K562 (cell line): Measurements from ENCODE around the gene CCR2. TPM values are rescaled to one million over a fixed set of nuclear protein-coding genes. Genes with fewer than 3 reads are reported as not detected.
A peak's percentile ranks its signal among the peaks of the same experiment; 100 is the strongest.

ENCODE experiments used
- ATAC-seq: fragments of 200-7000 bp; cut with Tn5 transposase; 3 replicates; pipeline ENCODE4 v1.9.1; 2020; ENCODE audit warnings: moderate library complexity
- BruUV-seq: library from RNA; stranded (reverse); fragments of 400-500 nt; replicated peaks from 2 replicates; lab custom pipeline; 2021; lab: Mats Ljungman, UMichigan
- CTCF ChIA-PET: fragments of 300-600 bp; formaldehyde crosslinking; extraction: SDS; loops from one replicate; lab custom pipeline; 2021; ENCODE audit warnings: low intra/inter-chr PET ratio; lab: Yijun Ruan, JAX
- POLR2A ChIA-PET: fragments of 300-600, 350-650 bp; sonication (Branson Sonifier 250); formaldehyde crosslinking; extraction: SDS; loops from one replicate; lab custom pipeline; 2021; ENCODE audit warnings: antibody characterized with exemption, inconsistent platforms; lab: Yijun Ruan, JAX
- DNase-seq, 4 experiments: peaks; one replicate each; pipeline versions ENCODE4 v3.0.0 to v3.0.0-alpha.2; 2011 to 2018; ENCODE audit warnings: low spot score in 3 of 4, mixed read lengths in 3 of 4; ENCODE audit errors: extremely low read depth in 1 of 4
- FAIRE-seq: peaks from 2 replicates; lab custom pipeline; 2011; peaks lifted over from hg19 to GRCh38; lab: Jason Lieb, UNC
- H2AFZ ChIP-seq: 2 replicates; pipeline ENCODE4 v1.6.0; 2011; ENCODE audit warnings: low read depth, low read length, control low read depth, inconsistent platforms
- H3K27ac ChIP-seq: fragments of 200-600 bp; 3 replicates; pipeline ENCODE4 v1.8.0; 2011; ENCODE audit warnings: low read depth, mild to moderate bottlenecking, control low read depth, inconsistent platforms, low read length, moderate library complexity, mixed read lengths; ENCODE audit errors: extremely low read depth
- H3K27me3 ChIP-seq, 2 experiments: fragments of 300-600 bp in 1 of 2; 2 replicates in 1 of 2; 3 replicates in 1 of 2; pipeline versions ENCODE4 v1.6.0 to v1.8.0; 2011; ENCODE audit warnings: inconsistent platforms in 2 of 2, low read length in 2 of 2, mild to moderate bottlenecking in 1 of 2, mixed read lengths in 1 of 2, moderate library complexity in 1 of 2; ENCODE audit not compliant: control insufficient read depth in 2 of 2, insufficient read depth in 2 of 2
- H3K36me3 ChIP-seq: fragments of 300-600 bp; 3 replicates; pipeline ENCODE4 v1.8.0; 2011; ENCODE audit warnings: mild to moderate bottlenecking, low read length, inconsistent platforms; ENCODE audit not compliant: control insufficient read depth, insufficient read depth
- H3K4me1 ChIP-seq, 2 experiments: fragments of 200-600 bp in 1 of 2; replicated peaks in 1 of 2; 2 replicates in 1 of 2; 3 replicates in 1 of 2; pipeline versions ENCODE4 v1.5.1 to v1.8.0; 2011; ENCODE audit warnings: inconsistent platforms in 2 of 2, low read length in 2 of 2, mild to moderate bottlenecking in 1 of 2, mixed read lengths in 1 of 2, moderate library complexity in 1 of 2; ENCODE audit not compliant: control insufficient read depth in 2 of 2, insufficient read depth in 2 of 2
- H3K4me2 ChIP-seq: 2 replicates; pipeline ENCODE4 v1.6.1; 2011; ENCODE audit warnings: low read length, control low read depth, inconsistent platforms, mixed read lengths; ENCODE audit not compliant: insufficient read depth
- H3K4me3 ChIP-seq: fragments of 200-600 bp; sonication (generic), shearing (Covaris generic); 2 replicates; pipeline ENCODE4 v1.5.1; 2016; ENCODE audit warnings: control low read depth, inconsistent platforms
- H3K79me2 ChIP-seq: fragments of 200-600 bp; 3 replicates; pipeline ENCODE4 v1.8.0; 2011; ENCODE audit warnings: low read length, inconsistent platforms; ENCODE audit not compliant: control insufficient read depth, insufficient read depth
- H3K9ac ChIP-seq, 2 experiments: 2 replicates each; pipeline versions ENCODE4 v1.6.0 to v1.6.1; 2011; ENCODE audit warnings: low read depth in 2 of 2, low read length in 2 of 2, control low read depth in 1 of 2, inconsistent platforms in 1 of 2, mild to moderate bottlenecking in 1 of 2, mixed read lengths in 1 of 2; ENCODE audit not compliant: insufficient read depth in 1 of 2
- H3K9me1 ChIP-seq: one replicate; pipeline ENCODE4 v1.6.0; 2011; ENCODE audit warnings: inconsistent platforms, mild to moderate bottlenecking, low read length, moderate library complexity; ENCODE audit not compliant: control insufficient read depth, insufficient read depth
- H3K9me3 ChIP-seq: replicated peaks from 2 replicates; pipeline ENCODE4 v1.5.1; 2011; ENCODE audit warnings: low read depth, low read length, inconsistent platforms; ENCODE audit not compliant: control insufficient read depth, insufficient read depth
- H4K20me1 ChIP-seq: replicated peaks from 2 replicates; pipeline ENCODE4 v1.6.1; 2011; ENCODE audit warnings: low read length, inconsistent platforms, mixed read lengths; ENCODE audit not compliant: control insufficient read depth, insufficient read depth
- BACH1 ChIP-seq: fragments of 200-800 bp; sonication (Bioruptor generic); IDR thresholded peaks from 2 replicates; pipeline ENCODE4 v1.6.1; 2016; ENCODE audit warnings: missing genetic modification characterization, missing compliant biosample characterization
- CBFB ChIP-seq: sonication (generic); formaldehyde crosslinking; IDR thresholded peaks from 2 replicates; pipeline ENCODE4 v1.4.0; 2020; ENCODE audit warnings: mild to moderate bottlenecking, missing genetic modification reagents
- KDM1A ChIP-seq, 2 experiments: fragments of 450-650 bp; IDR thresholded peaks; 2 replicates each; pipeline ENCODE4 v1.6.1; 2016; ENCODE audit warnings: mild to moderate bottlenecking in 2 of 2
- MBD1 ChIP-seq: fragments of 250-450 bp; sonication (Bioruptor Pico); IDR thresholded peaks from 2 replicates; pipeline ENCODE4 v1.8.0; 2022; ENCODE audit warnings: inconsistent platforms
- MBD2 ChIP-seq: sonication (generic); IDR thresholded peaks from 2 replicates; pipeline ENCODE4 v1.6.1; 2016; ENCODE audit warnings: low read depth, borderline replicate concordance
- MIER1 ChIP-seq: fragments of 450-650 bp; IDR thresholded peaks from 2 replicates; pipeline ENCODE4 v1.6.1; 2016; ENCODE audit warnings: antibody characterized with exemption, mild to moderate bottlenecking, low read depth
- NCOA4 ChIP-seq: fragments of 450-650 bp; IDR thresholded peaks from 2 replicates; pipeline ENCODE4 v1.6.1; 2018; ENCODE audit warnings: mild to moderate bottlenecking; ENCODE audit not compliant: partially characterized antibody
- NONO ChIP-seq, 2 experiments: fragments of 200-400 bp in 1 of 2; fragments of 450-650 bp in 1 of 2; formaldehyde crosslinking in 1 of 2; IDR thresholded peaks; 2 replicates each; pipeline ENCODE4 v1.6.1; 2017; ENCODE audit warnings: low read depth in 2 of 2, mild to moderate bottlenecking in 2 of 2, moderate library complexity in 2 of 2, low read length in 1 of 2
- PREB ChIP-seq: sonication (generic); formaldehyde crosslinking; IDR thresholded peaks from 2 replicates; pipeline ENCODE4 v1.8.1; 2023; ENCODE audit warnings: mild to moderate bottlenecking, missing genetic modification reagents
- RB1 ChIP-seq: fragments of 450-650 bp; IDR thresholded peaks from 2 replicates; pipeline ENCODE4 v1.6.1; 2017; ENCODE audit warnings: low read depth, mild to moderate bottlenecking
- RFX7 ChIP-seq: fragments of 250-450 bp; sonication (Bioruptor Pico); IDR thresholded peaks from 2 replicates; pipeline ENCODE4 v1.5.1; 2021; ENCODE audit warnings: mild to moderate bottlenecking
- TCF7 ChIP-seq: sonication (generic); IDR thresholded peaks from 2 replicates; pipeline ENCODE4 v1.6.1; 2016; ENCODE audit warnings: antibody characterized with exemption, borderline replicate concordance
- ZBTB49 ChIP-seq: sonication (generic); formaldehyde crosslinking; IDR thresholded peaks from 2 replicates; pipeline ENCODE4 v1.8.0; 2022; ENCODE audit warnings: missing genetic modification reagents, mild to moderate bottlenecking, borderline replicate concordance
- ZFPM2 ChIP-seq: fragments of 250-450 bp; sonication (Bioruptor Pico); IDR thresholded peaks from 2 replicates; pipeline ENCODE4 v1.5.1; 2022; ENCODE audit warnings: mild to moderate bottlenecking
- ZNF140 ChIP-seq: fragments of 250-450 bp; sonication (Bioruptor Pico); IDR thresholded peaks from 2 replicates; pipeline ENCODE4 v1.8.0; 2021; ENCODE audit warnings: moderate library complexity, mild to moderate bottlenecking, inconsistent platforms
- ZNF184 ChIP-seq: sonication (generic); formaldehyde crosslinking; IDR thresholded peaks from 2 replicates; pipeline ENCODE4 v1.5.0; 2020; ENCODE audit warnings: missing genetic modification reagents
- ZNF77 ChIP-seq: fragments of 250-450 bp; sonication (Bioruptor Pico); IDR thresholded peaks from 2 replicates; pipeline ENCODE4 v1.5.0; 2020
- WGBS: fragments of 100-300 bp; shearing (Covaris generic); methylation state at CpG from one replicate; pipeline ENCODE4 v1.1.6; 2016; ENCODE audit warnings: low coverage, mixed read lengths; ENCODE audit not compliant: insufficient coverage; ENCODE audit errors: missing lambda C conversion rate; 5-methylcytosine and 5-hydroxymethylcytosine counted together
- in situ Hi-C: fragments of 300-500 bp; cut with MboI; formaldehyde crosslinking; loops from 4 replicates; pipeline ENCODE4 v1.15.0; 2018; ENCODE audit warnings: inconsistent platforms, mixed read lengths
- intact Hi-C: fragments of 100-400 bp; cut with micrococcal nuclease; formaldehyde crosslinking; loops from 2 replicates; pipeline ENCODE4 v1.14.2; 2022
- polyA plus RNA-seq, 8 experiments: library from polyadenylated mRNA; depleted of rRNA in 4 of 8; stranded (reverse) in 5 of 8; unstranded in 3 of 8; fragments of >200 nt; fragmentation: Nextera tagmentation in 2 of 8; fragmentation: Illumina TruSeq in 1 of 8; extraction: Ambion mirVana in 2 of 8; extraction: Trizol in 1 of 8; gene quantifications; 2 replicates each; pipeline versions ENCODE4 v1.2.1 to v1.2.3, GENCODE V29; 2011 to 2014; ENCODE audit warnings: inconsistent platforms in 1 of 8, missing spikeins in 1 of 8
- total RNA-seq, 7 experiments: library from RNA; depleted of rRNA in 6 of 7; stranded (reverse); fragments of >200 nt in 6 of 7; fragmentation: Illumina TruSeq in 2 of 7; extraction: Trizol in 2 of 7; gene quantifications; 2 replicates each; pipeline versions ENCODE4 v1.2.1 to v1.2.3, GENCODE V29; 2011 to 2021; ENCODE audit warnings: low replicate concordance in 1 of 7

CCR2 gene
- total and polyA plus RNA-seq, 9 of the 15 experiments (the other 6 are each of a cell fraction or from before 2014, with no cell fraction given), result not detected

GRCh38 chr3:46399557-46399956, 45.6 kb downstream of the CCR2 start (continued):
- TF ChIP-seq BACH1, result no peak
- no peak for TF ChIP-seq TCF7
- TF ChIP-seq ZNF77 (CRISPR knock-in tag), result no peak
- TF ChIP-seq PREB (CRISPR knock-in tag), result no peak
- no peak for TF ChIP-seq ZFPM2
- TF ChIP-seq MBD1 (CRISPR knock-in tag), result no peak
- no peak for TF ChIP-seq RB1

- ATAC-seq (peak; percentile 89), FAIRE-seq (peak; percentile 77), DNase-seq (peak; percentile 66 to 89 (median 76))
- BruUV-seq, result no TSS peak
- 0% methylated on average over 8 of the region's 8 CpGs for WGBS
- no peaks in the 10 kb centered on the region for H3K79me2 ChIP-seq
- peaks cover 10 to 41% of the 10 kb centered on the region in 2 experiments for H3K4me1 ChIP-seq
- H3K27ac ChIP-seq, result peak overlapping the region; percentile 13; the same call in 1 of the 3 replicates
- H3K4me2 ChIP-seq, result peak overlapping the region; percentile 26; the same call in 1 of the 2 replicates
- intact Hi-C loops (no loop called here), in situ Hi-C loops (loop anchor here (25.0 kb wide), 1 partner anchor 1363 kb away; the partner anchor contains the start of gene CLEC3B)
- H2AFZ ChIP-seq, result no peak overlapping the region
- no peaks in the 10 kb centered on the region for H3K9me1 ChIP-seq
- ChIA-PET POLR2A (interaction anchor here (0.7 to 1.7 kb wide), 7 partner anchors 9 to 611 kb away, joined by 3 to 7 read pairs (median 4); partner anchors contain the start of gene CCR2), CTCF (no interaction called here)
- no peak overlapping the region for H3K4me3 ChIP-seq
- H4K20me1 ChIP-seq, result no peaks in the 10 kb centered on the region
- peaks cover 0 to 10% of the 10 kb centered on the region in 2 experiments; a peak in 2 of 5 replicates for H3K27me3 ChIP-seq
- H3K9ac ChIP-seq, result no peak overlapping the region
- H3K9me3 ChIP-seq, result no peaks in the 10 kb centered on the region
- H3K36me3 ChIP-seq, result no peaks in the 10 kb centered on the region
- no peak for TF ChIP-seq CBFB (CRISPR knock-in tag)
- no peak for TF ChIP-seq NCOA4
- peak; percentile 99 for TF ChIP-seq KDM1A (IDR thresholded peaks at IDR 0.05)
- TF ChIP-seq MBD2, result peak; percentile 58; the same call in 1 of the 2 replicates
- no peak for TF ChIP-seq ZBTB49
- no peak for TF ChIP-seq RFX7 (CRISPR knock-in tag)
- no peak for TF ChIP-seq ZNF184 (CRISPR knock-in tag)
- TF ChIP-seq NONO (IDR thresholded peaks at IDR 0.05; ENCODE audit: low read depth in 2 of 2, low read length in 1 of 2), result no peak
- no peak for TF ChIP-seq ZNF140 (CRISPR knock-in tag)
- TF ChIP-seq MIER1, result no peak
Observed at GRCh38 chr3:46400000-46400734, 46.3 kb downstream of the CCR2 start.
